ENCODE results near the gene WDR59. TPM values are rescaled to one million over a fixed set of nuclear protein-coding genes. Genes with fewer than 3 reads are reported as not detected.

The WDR59 gene
- polyA plus RNA-seq, 1 donor (not counting 4 experiments of a cell fraction or from before 2014, with no cell fraction given) = 59.7 TPM

DNA sequence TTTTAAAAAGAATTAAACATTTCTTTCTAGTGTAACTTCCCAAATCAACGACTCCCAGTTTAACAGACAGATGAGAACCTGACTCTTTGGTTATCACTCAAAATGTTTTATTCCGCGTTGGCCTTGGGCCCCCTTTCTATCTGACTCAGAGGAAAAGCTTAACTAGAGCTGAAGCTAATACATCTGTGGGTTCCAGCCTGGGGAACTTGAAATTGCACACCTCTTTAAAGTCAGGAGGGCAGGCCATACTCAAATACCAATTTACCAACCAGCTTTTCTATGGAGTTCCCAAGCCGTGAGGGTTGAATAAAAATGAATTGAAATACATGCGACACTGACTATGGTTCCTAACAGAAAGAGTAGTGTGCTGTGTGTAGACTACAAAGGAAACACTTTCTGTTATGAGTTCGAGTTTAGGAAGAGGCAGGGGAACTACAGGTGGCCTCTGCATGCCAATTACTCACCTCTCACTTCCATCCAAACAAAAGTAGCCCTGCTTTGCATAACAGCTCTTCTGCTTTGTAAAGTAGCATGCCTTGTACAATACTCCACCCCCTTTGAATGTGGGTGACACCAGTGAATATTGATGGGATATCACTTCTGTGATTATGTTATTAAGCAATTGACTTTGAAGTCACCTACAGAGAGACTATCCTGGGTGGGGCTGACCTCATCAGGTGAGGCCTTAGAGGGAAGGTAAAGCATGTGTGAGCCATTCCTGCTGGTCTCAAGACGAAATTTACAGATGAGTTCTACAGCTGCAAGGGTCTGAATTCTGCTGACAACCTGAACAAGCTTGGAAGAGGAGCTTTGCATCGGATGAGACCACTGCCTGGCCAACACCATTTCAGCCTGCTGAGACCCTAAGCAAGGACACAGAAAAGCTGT is 92.1 kb downstream of the WDR59 start:
- no peak overlapping the region for H3K27ac ChIP-seq (ENCODE audit: control insufficient read depth, insufficient read depth, low read length)
- TF ChIP-seq EZH2 (IDR thresholded peaks at IDR 0.05; ENCODE audit: low read length) = no peak
- TF ChIP-seq, protein P1, sequence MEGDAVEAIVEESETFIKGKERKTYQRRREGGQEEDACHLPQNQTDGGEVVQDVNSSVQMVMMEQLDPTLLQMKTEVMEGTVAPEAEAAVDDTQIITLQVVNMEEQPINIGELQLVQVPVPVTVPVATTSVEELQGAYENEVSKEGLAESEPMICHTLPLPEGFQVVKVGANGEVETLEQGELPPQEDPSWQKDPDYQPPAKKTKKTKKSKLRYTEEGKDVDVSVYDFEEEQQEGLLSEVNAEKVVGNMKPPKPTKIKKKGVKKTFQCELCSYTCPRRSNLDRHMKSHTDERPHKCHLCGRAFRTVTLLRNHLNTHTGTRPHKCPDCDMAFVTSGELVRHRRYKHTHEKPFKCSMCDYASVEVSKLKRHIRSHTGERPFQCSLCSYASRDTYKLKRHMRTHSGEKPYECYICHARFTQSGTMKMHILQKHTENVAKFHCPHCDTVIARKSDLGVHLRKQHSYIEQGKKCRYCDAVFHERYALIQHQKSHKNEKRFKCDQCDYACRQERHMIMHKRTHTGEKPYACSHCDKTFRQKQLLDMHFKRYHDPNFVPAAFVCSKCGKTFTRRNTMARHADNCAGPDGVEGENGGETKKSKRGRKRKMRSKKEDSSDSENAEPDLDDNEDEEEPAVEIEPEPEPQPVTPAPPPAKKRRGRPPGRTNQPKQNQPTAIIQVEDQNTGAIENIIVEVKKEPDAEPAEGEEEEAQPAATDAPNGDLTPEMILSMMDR (optimal IDR thresholded peaks at IDR 0.05 in 1 of 3, IDR thresholded peaks at IDR 0.05 in 1 of 3, conservative IDR thresholded peaks at IDR 0.05 in 1 of 3; ENCODE audit: extremely low read depth in 1 of 3, insufficient read depth in 2 of 3, low read length in 3 of 3) = no peak
- dilution Hi-C loops (cut with MboI; ENCODE audit: extremely low pct_ligation_motif_present, low sequenced_read_pairs) = no loop called here
- H3K27me3 ChIP-seq (ENCODE audit: control insufficient read depth, extremely low read depth, insufficient read depth, low read length) = no peaks in the 10 kb centered on the region
- no peak overlapping the region for H3K4me3 ChIP-seq (ENCODE audit: control insufficient read depth in 2 of 3, extremely low read depth in 1 of 3, insufficient read depth in 2 of 3, low read depth in 1 of 3, low read length in 3 of 3)
- H3K79me2 ChIP-seq (ENCODE audit: control insufficient read depth, insufficient read depth, low read length) = no peaks in the 10 kb centered on the region
- H4K20me1 ChIP-seq (ENCODE audit: control insufficient read depth, extremely low read depth, insufficient read depth, low read length) = no peaks in the 10 kb centered on the region
- H3K9me3 ChIP-seq (ENCODE audit: control insufficient read depth, low read depth, low read length) = no peaks in the 10 kb centered on the region
- H3K9me1 ChIP-seq (ENCODE audit: control insufficient read depth, extremely low read depth, insufficient read depth, low read length) = no peaks in the 10 kb centered on the region
- H3K9ac ChIP-seq (ENCODE audit: control insufficient read depth, extremely low read depth, insufficient read depth, low read length) = no peak overlapping the region
- DNase-seq (ENCODE audit: low read depth, low spot score) = no peak
- no peak overlapping the region for H2AFZ ChIP-seq (ENCODE audit: control insufficient read depth, low read length)
- peaks cover 3 to 10% of the 10 kb centered on the region in 2 experiments for H3K36me3 ChIP-seq (ENCODE audit: control insufficient read depth in 2 of 2, extremely low read depth in 1 of 2, insufficient read depth in 2 of 2, low read length in 2 of 2)
- no peak overlapping the region for H3K4me2 ChIP-seq (ENCODE audit: control insufficient read depth, extremely low read depth, insufficient read depth, low read depth, low read length)
- FAIRE-seq = no peak
- H3K4me1 ChIP-seq (ENCODE audit: control insufficient read depth, extremely low read depth, insufficient read depth, low read length) = peaks cover 23% of the 10 kb centered on the region

DNA sequence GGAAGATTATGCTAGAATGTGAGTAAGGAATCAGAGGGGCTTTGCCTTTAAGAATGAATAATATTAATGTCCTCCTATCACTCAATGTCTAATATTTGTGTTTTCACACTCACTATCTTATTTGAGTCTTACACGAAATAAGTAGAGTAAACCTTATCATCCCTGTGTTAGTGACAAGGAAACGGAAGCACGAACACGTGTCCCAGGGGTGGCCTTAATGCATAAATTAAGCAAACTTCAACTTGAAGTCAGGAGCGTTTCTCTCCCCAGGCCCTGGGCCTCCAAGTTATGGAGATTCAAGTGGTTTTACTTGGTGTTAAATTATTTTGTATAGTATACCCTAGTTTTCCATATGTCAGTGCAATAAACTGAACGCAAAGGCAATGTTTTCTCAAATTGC is 96.0 kb downstream of the WDR59 start:
- H3K27me3 ChIP-seq (ENCODE audit: control insufficient read depth, extremely low read depth, insufficient read depth, low read length) = no peaks in the 10 kb centered on the region
- dilution Hi-C loops (cut with MboI; ENCODE audit: extremely low pct_ligation_motif_present, low sequenced_read_pairs) = no loop called here
- H3K79me2 ChIP-seq (ENCODE audit: control insufficient read depth, insufficient read depth, low read length) = no peaks in the 10 kb centered on the region
- H3K4me1 ChIP-seq (ENCODE audit: control insufficient read depth, extremely low read depth, insufficient read depth, low read length) = peaks cover 14% of the 10 kb centered on the region
- H3K9me3 ChIP-seq (ENCODE audit: control insufficient read depth, low read depth, low read length) = no peaks in the 10 kb centered on the region
- FAIRE-seq = no peak
- H3K36me3 ChIP-seq (ENCODE audit: control insufficient read depth in 2 of 2, extremely low read depth in 1 of 2, insufficient read depth in 2 of 2, low read length in 2 of 2) = peaks cover 12 to 19% of the 10 kb centered on the region in 2 experiments
- no peaks in the 10 kb centered on the region for H3K9me1 ChIP-seq (ENCODE audit: control insufficient read depth, extremely low read depth, insufficient read depth, low read length)
- no peaks in the 10 kb centered on the region for H4K20me1 ChIP-seq (ENCODE audit: control insufficient read depth, extremely low read depth, insufficient read depth, low read length)
- no peak overlapping the region for H3K9ac ChIP-seq (ENCODE audit: control insufficient read depth, extremely low read depth, insufficient read depth, low read length)
- peak overlapping the region; percentile 72 for H3K27ac ChIP-seq (ENCODE audit: control insufficient read depth, insufficient read depth, low read length)
- TF ChIP-seq, protein P1 (optimal IDR thresholded peaks at IDR 0.05 in 1 of 3, IDR thresholded peaks at IDR 0.05 in 1 of 3, conservative IDR thresholded peaks at IDR 0.05 in 1 of 3; ENCODE audit: extremely low read depth in 1 of 3, insufficient read depth in 2 of 3, low read length in 3 of 3) = no peak
- no peak for TF ChIP-seq EZH2 (IDR thresholded peaks at IDR 0.05; ENCODE audit: low read length)
- no peak for DNase-seq (ENCODE audit: low read depth, low spot score)
- H2AFZ ChIP-seq (ENCODE audit: control insufficient read depth, low read length) = no peak overlapping the region
- H3K4me3 ChIP-seq (ENCODE audit: control insufficient read depth in 2 of 3, extremely low read depth in 1 of 3, insufficient read depth in 2 of 3, low read depth in 1 of 3, low read length in 3 of 3) = no peak overlapping the region
- H3K4me2 ChIP-seq (ENCODE audit: control insufficient read depth, extremely low read depth, insufficient read depth, low read depth, low read length) = peak overlapping the region; percentile 68

Measured in keratinocyte (primary cell).